Pancreas (tissue), 10 donors: ENCODE results near the gene RC3H2. TPM values are rescaled to one million over a fixed set of nuclear protein-coding genes. Genes with fewer than 3 reads are reported as not detected.

Source experiments
- ATAC-seq, 4 donors: fragments of 200-7000 bp; cut with Tn5 transposase; one replicate each; pipeline versions ENCODE4 v1.8.0 to v1.9.1; 2020; ENCODE audit warnings: mild to moderate bottlenecking in 4 of 4, moderate library complexity in 4 of 4
- DNase-seq, 6 donors: peaks; one replicate each; pipeline ENCODE4 v3.0.0-alpha.2; 2020
- FAIRE-seq: peaks from 2 replicates; lab custom pipeline; 2012; peaks lifted over from hg19 to GRCh38; lab: Jason Lieb, UNC
- H3K27ac ChIP-seq, 4 donors: fragments of 200-600 bp; sonication (generic); 1 replicate in 3 of 4; 2 replicates in 1 of 4; pipeline versions ENCODE4 v1.5.0 to v1.8.0; 2020
- H3K27me3 ChIP-seq, 4 donors: fragments of 200-600 bp; one replicate each; pipeline ENCODE4 v1.8.0; 2021
- H3K36me3 ChIP-seq, 3 donors: fragments of 200-600 bp; sonication (generic) in 1 of 3; one replicate each; pipeline versions ENCODE4 v1.5.0 to v1.8.0; 2020 to 2021
- H3K4me1 ChIP-seq, 3 donors: fragments of 200-600 bp; one replicate each; pipeline ENCODE4 v1.8.0; 2021
- H3K4me3 ChIP-seq, 4 donors: fragments of 200-600 bp; sonication (generic) in 2 of 4; one replicate each; pipeline versions ENCODE4 v1.5.0 to v1.8.0; 2020 to 2021
- H3K9me3 ChIP-seq, 4 donors: fragments of 200-600 bp; one replicate each; pipeline ENCODE4 v1.8.0; 2021
- CTCF ChIP-seq, 4 donors: fragments of 200-600 bp; sonication (generic) in 3 of 4; IDR thresholded peaks; one replicate each; pipeline versions ENCODE4 v1.5.0 to v1.8.0; 2021; ENCODE audit warnings: antibody characterized with exemption in 4 of 4
- WGBS, 2 donors: extraction: QIAGEN DNeasy Blood & Tissue Kit; methylation state at CpG; one replicate each; pipeline ENCODE4 v1.1.7; 2013; 5-methylcytosine and 5-hydroxymethylcytosine counted together
- intact Hi-C, 3 donors: fragments of 100-400 bp; cut with DNase I; formaldehyde crosslinking; loops; one replicate each; pipeline versions ENCODE4 v1.11.1 to v1.14.2; 2022
- polyA plus RNA-seq, 2 donors: library from polyadenylated mRNA; stranded (reverse); fragments of 200-250 nt; gene quantifications; one replicate each; pipeline ENCODE4 v1.2.3, GENCODE V29; 2013
- total RNA-seq, 6 donors: library from RNA; stranded (reverse); fragmentation: NEBNext Ultra II Directional in 4 of 6; extraction: Animal tissue kit (Norgen Biotek cat#: 25700) in 4 of 6; gene quantifications; one replicate each; pipeline versions ENCODE4 v1.2.1 to v1.2.4, GENCODE V29; 2021 to 2023
- donor health status: healthy with polysubstance abuse.
- donor health status: DM: no; HTN: no; CAD: no; lungs with moderate emphysema.
- donor health status: DM: no; HTN: no; CAD: no.
- donor health status: control.
- donor health status: control.
- donor health status: Bipolar disorder and iron deficiency.
- donor health status: DM: yes; HTN: yes; CAD: no.
- donor health status: DM: no; HTN: no; CAD: no.
- donor health status: DM: no; HTN: no; CAD: no.
- donor health status: DM: yes; HTN: yes; CAD: no.

Gene RC3H2
- total and polyA plus RNA-seq, 8 donors = 4.1 to 18.7 (median 12.1) TPM

DNA sequence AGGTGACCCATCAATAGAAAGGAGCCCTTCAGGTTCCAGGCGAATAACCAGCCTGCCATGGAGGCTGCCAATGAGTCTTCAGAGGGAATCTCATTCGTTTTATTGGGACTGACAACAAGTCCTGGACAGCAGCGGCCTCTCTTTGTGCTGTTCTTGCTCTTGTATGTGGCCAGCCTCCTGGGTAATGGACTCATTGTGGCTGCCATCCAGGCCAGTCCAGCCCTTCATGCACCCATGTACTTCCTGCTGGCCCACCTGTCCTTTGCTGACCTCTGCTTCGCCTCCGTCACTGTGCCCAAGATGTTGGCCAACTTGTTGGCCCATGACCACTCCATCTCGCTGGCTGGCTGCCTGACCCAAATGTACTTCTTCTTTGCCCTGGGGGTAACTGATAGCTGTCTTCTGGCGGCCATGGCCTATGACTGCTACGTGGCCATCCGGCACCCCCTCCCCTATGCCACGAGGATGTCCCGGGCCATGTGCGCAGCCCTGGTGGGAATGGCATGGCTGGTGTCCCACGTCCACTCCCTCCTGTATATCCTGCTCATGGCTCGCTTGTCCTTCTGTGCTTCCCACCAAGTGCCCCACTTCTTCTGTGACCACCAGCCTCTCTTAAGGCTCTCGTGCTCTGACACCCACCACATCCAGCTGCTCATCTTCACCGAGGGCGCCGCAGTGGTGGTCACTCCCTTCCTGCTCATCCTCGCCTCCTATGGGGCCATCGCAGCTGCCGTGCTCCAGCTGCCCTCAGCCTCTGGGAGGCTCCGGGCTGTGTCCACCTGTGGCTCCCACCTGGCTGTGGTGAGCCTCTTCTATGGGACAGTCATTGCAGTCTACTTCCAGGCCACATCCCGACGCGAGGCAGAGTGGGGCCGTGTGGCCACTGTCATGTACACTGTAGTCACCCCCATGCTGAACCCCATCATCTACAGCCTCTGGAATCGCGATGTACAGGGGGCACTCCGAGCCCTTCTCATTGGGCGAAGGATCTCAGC is 104.8 kb downstream of the RC3H2 start, which contains the start of gene OR1K1:
Gene OR1K1, plus strand, starts transcription at position 58 of the 995 bp plus-strand sequence. Its CDS starts 0 bp downstream, at position 58.
- ATAC-seq = no peak
- TF ChIP-seq CTCF (IDR thresholded peaks at IDR 0.05) = no peak
- Histone ChIP-seq H3K4me1 (no peaks in the 10 kb centered on the region), H3K27ac (no peak within 1 kb of the TSS), H3K36me3 (no peaks in the 10 kb centered on the region), H3K27me3 (no peaks in the 10 kb centered on the region), H3K4me3 (no peak within 1 kb of the TSS), H3K9me3 (no peaks in the 10 kb centered on the region)
- DNase-seq = no peak
- intact Hi-C loops = no loop called here
- FAIRE-seq = no peak
- 90 to 96% methylated on average over 30 of the region's 30 CpGs for WGBS, 2 donors

DNA sequence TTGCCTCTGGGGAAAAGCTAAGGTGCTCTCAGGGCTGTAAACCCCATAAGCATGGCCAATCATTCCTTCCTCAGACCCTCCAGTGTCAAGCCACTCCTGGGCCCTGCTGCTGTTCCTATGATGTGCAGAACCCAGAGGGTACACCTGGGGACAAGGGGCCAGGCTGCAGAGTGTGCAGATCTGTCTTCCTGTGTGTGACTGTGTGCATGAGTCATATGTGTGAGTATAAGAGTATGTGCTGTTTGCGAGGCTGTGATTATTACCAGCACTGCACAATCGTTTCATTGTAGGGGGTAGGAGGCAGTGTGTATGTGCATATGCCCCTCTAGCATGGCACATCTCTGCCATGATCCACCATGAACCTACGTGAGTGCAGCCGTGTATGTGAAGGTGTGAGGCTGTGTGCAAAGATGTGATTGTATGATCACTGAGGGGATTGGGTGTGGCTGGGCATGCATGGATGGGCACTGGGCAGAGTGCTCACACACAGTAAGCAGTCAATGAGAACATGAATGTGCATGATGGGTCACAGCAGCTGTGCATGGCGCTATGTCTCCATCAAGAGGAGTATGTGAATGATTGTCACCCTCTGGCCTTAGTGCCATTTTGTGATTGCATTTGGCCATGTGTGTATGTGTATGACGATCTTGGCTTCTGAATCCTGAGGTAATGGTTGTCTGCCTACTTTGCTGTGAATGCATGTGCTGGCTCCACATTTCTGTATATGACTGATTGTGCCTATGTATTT is 107.7 kb downstream of the RC3H2 start:
- Histone ChIP-seq H3K4me3 (no peak overlapping the region), H3K27ac (no peak overlapping the region), H3K27me3 (no peaks in the 10 kb centered on the region), H3K9me3 (no peaks in the 10 kb centered on the region), H3K36me3 (no peaks in the 10 kb centered on the region), H3K4me1 (no peaks in the 10 kb centered on the region)
- intact Hi-C loops = no loop called here
- ATAC-seq (no peak), DNase-seq (no peak), FAIRE-seq (no peak)
- no peak for TF ChIP-seq CTCF (IDR thresholded peaks at IDR 0.05)
- WGBS, 2 donors = 70 to 83% methylated on average over 6 of the region's 6 CpGs

Other genes with a start within 250 kb of the RC3H2 start
- under 1 TPM in 1 of 6 donors, not detected in 5; 0.19 TPM for gene OR1B1, start 247.7 kb downstream of the RC3H2 start, total RNA-seq
- not detected for gene OR1B1, start 247.7 kb downstream of the RC3H2 start, polyA plus RNA-seq
- not detected for gene OR1L1, start 243.6 kb downstream of the RC3H2 start, total RNA-seq
- not detected for gene OR1L1, start 243.6 kb downstream of the RC3H2 start, polyA plus RNA-seq
- not detected for gene OR1L3, start 230.2 kb downstream of the RC3H2 start, total RNA-seq
- not detected for gene OR1L3, start 230.2 kb downstream of the RC3H2 start, polyA plus RNA-seq
- gene OR1L4, start 181.4 kb downstream of the RC3H2 start, total RNA-seq = not detected
- not detected for gene OR1L4, start 181.4 kb downstream of the RC3H2 start, polyA plus RNA-seq
- not detected for gene OR1L6, start 163.1 kb downstream of the RC3H2 start, total RNA-seq
- gene OR1L6, start 163.1 kb downstream of the RC3H2 start, polyA plus RNA-seq = not detected
- not detected for gene OR5C1, start 116.4 kb downstream of the RC3H2 start, total RNA-seq
- gene OR5C1, start 116.4 kb downstream of the RC3H2 start, polyA plus RNA-seq = not detected
- not detected for gene OR1K1, start 105.2 kb downstream of the RC3H2 start, total RNA-seq
- not detected for gene OR1K1, start 105.2 kb downstream of the RC3H2 start, polyA plus RNA-seq
- gene PDCL, start 76.8 kb downstream of the RC3H2 start, total RNA-seq = 10 to 100 TPM in 1 of 6 donors, 1 to 10 TPM in 5; 3.0 to 10.9 (median 6.0) TPM
- 1 to 10 TPM; 3.6 to 6.6 TPM for gene PDCL, start 76.8 kb downstream of the RC3H2 start, polyA plus RNA-seq
- gene ZBTB6, start 8.0 kb upstream of the RC3H2 start, total RNA-seq = 1 to 10 TPM; 2.2 to 5.3 (median 3.2) TPM
- 1 to 10 TPM in 1 of 2 donors, under 1 TPM in 1; 0.87 to 3.4 TPM for gene ZBTB6, start 8.0 kb upstream of the RC3H2 start, polyA plus RNA-seq
- gene ZBTB26, start 26.2 kb upstream of the RC3H2 start, total RNA-seq = 1 to 10 TPM; 2.3 to 5.3 (median 3.1) TPM
- gene ZBTB26, start 26.2 kb upstream of the RC3H2 start, polyA plus RNA-seq = 1 to 10 TPM; 1.5 to 3.5 TPM
- 10 to 100 TPM; 19.4 to 35.2 (median 20.6) TPM for gene RABGAP1, start 35.7 kb upstream of the RC3H2 start, total RNA-seq
- gene RABGAP1, start 35.7 kb upstream of the RC3H2 start, polyA plus RNA-seq = 10 to 100 TPM in 1 of 2 donors, 1 to 10 TPM in 1; 7.6 to 11.7 TPM
- under 1 TPM in 4 of 6 donors, not detected in 2; 0.16 to 0.97 (median 0.65) TPM for gene GPR21, start 128.3 kb upstream of the RC3H2 start, total RNA-seq
- under 1 TPM in 1 of 2 donors, not detected in 1; 0.23 TPM for gene GPR21, start 128.3 kb upstream of the RC3H2 start, polyA plus RNA-seq